ENCODE results near the gene CCDC179. TPM values are rescaled to one million over a fixed set of nuclear protein-coding genes. Genes with fewer than 3 reads are reported as not detected.

CCDC179 gene
- total and polyA plus RNA-seq, 10 of the 15 experiments (the other 5 are each of a cell fraction or from before 2014, with no cell fraction given): 0.16 TPM; not detected in 9

- FAIRE-seq (no peak), ATAC-seq (no peak), DNase-seq (ENCODE audit: low read depth, low spot score) (no peak)
- in situ Hi-C loops (cut with MboI) (no loop called here), intact Hi-C loops (cut with micrococcal nuclease; ENCODE audit: unreplicated experiment) (no loop called here)
- H3K27ac ChIP-seq (ENCODE audit: control insufficient read depth, insufficient read depth): no peak overlapping the region
- ChIA-PET POLR2A (no interaction called here), CTCF (no interaction called here), SMC1A (ENCODE audit: uncharacterized antibody, unreplicated experiment) (interaction anchor here (0.6 kb wide), 1 partner anchor 499 kb away, joined by 3 read pairs; no protein-coding TSS in a partner anchor), RAD21 (ENCODE audit: unreplicated experiment) (no interaction called here)
- H3K4me3 ChIP-seq: no peak overlapping the region
- H3K4me1 ChIP-seq (ENCODE audit: control insufficient read depth, insufficient read depth, low read length): no peaks in the 10 kb centered on the region
- H3K9me3 ChIP-seq (replicated peaks; ENCODE audit: control insufficient read depth, insufficient read depth, low read length): no peaks in the 10 kb centered on the region
- H3K4me2 ChIP-seq (ENCODE audit: control insufficient read depth, insufficient read depth): no peak overlapping the region
- no peak overlapping the region for H3K9ac ChIP-seq (ENCODE audit: control insufficient read depth, insufficient read depth, low read length)
- peaks cover 13% of the 10 kb centered on the region for H3K79me2 ChIP-seq (ENCODE audit: control insufficient read depth, insufficient read depth, low read length)
- H2AFZ ChIP-seq (ENCODE audit: control insufficient read depth, low read depth, low read length): no peak overlapping the region
- TF ChIP-seq ZZZ3 (IDR thresholded peaks at IDR 0.05; ENCODE audit: control insufficient read depth, insufficient read length, low read depth) (no peak), SMAD5 (IDR thresholded peaks at IDR 0.05; ENCODE audit: low read depth) (no peak), RB1 (IDR thresholded peaks at IDR 0.05; ENCODE audit: borderline replicate concordance) (no peak), FOS (IDR thresholded peaks at IDR 0.05; ENCODE audit: borderline replicate concordance, extremely low read depth, insufficient read length) (no peak), NFXL1 (IDR thresholded peaks at IDR 0.05; ENCODE audit: borderline replicate concordance) (no peak), RAD51 (IDR thresholded peaks at IDR 0.05) (no peak), BHLHE40 (IDR thresholded peaks at IDR 0.05; ENCODE audit: borderline replicate concordance in 1 of 2, low read depth in 2 of 2, low read length in 1 of 2) (no peak), RAD21 (IDR thresholded peaks at IDR 0.05; ENCODE audit: insufficient read depth, low read depth, low read length) (no peak)
- TF ChIP-seq, protein P1, sequence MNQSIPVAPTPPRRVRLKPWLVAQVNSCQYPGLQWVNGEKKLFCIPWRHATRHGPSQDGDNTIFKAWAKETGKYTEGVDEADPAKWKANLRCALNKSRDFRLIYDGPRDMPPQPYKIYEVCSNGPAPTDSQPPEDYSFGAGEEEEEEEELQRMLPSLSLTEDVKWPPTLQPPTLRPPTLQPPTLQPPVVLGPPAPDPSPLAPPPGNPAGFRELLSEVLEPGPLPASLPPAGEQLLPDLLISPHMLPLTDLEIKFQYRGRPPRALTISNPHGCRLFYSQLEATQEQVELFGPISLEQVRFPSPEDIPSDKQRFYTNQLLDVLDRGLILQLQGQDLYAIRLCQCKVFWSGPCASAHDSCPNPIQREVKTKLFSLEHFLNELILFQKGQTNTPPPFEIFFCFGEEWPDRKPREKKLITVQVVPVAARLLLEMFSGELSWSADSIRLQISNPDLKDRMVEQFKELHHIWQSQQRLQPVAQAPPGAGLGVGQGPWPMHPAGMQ (IDR thresholded peaks at IDR 0.05; ENCODE audit: borderline replicate concordance): no peak
- TF ChIP-seq, protein P2, sequence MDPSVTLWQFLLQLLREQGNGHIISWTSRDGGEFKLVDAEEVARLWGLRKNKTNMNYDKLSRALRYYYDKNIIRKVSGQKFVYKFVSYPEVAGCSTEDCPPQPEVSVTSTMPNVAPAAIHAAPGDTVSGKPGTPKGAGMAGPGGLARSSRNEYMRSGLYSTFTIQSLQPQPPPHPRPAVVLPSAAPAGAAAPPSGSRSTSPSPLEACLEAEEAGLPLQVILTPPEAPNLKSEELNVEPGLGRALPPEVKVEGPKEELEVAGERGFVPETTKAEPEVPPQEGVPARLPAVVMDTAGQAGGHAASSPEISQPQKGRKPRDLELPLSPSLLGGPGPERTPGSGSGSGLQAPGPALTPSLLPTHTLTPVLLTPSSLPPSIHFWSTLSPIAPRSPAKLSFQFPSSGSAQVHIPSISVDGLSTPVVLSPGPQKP (IDR thresholded peaks at IDR 0.05; ENCODE audit: low read depth, low read length): no peak
- TF ChIP-seq, protein P3, sequence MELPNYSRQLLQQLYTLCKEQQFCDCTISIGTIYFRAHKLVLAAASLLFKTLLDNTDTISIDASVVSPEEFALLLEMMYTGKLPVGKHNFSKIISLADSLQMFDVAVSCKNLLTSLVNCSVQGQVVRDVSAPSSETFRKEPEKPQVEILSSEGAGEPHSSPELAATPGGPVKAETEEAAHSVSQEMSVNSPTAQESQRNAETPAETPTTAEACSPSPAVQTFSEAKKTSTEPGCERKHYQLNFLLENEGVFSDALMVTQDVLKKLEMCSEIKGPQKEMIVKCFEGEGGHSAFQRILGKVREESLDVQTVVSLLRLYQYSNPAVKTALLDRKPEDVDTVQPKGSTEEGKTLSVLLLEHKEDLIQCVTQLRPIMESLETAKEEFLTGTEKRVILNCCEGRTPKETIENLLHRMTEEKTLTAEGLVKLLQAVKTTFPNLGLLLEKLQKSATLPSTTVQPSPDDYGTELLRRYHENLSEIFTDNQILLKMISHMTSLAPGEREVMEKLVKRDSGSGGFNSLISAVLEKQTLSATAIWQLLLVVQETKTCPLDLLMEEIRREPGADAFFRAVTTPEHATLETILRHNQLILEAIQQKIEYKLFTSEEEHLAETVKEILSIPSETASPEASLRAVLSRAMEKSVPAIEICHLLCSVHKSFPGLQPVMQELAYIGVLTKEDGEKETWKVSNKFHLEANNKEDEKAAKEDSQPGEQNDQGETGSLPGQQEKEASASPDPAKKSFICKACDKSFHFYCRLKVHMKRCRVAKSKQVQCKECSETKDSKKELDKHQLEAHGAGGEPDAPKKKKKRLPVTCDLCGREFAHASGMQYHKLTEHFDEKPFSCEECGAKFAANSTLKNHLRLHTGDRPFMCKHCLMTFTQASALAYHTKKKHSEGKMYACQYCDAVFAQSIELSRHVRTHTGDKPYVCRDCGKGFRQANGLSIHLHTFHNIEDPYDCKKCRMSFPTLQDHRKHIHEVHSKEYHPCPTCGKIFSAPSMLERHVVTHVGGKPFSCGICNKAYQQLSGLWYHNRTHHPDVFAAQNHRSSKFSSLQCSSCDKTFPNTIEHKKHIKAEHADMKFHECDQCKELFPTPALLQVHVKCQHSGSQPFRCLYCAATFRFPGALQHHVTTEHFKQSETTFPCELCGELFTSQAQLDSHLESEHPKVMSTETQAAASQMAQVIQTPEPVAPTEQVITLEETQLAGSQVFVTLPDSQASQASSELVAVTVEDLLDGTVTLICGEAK (IDR thresholded peaks at IDR 0.05; ENCODE audit: borderline replicate concordance): no peak
- BruUV-seq (replicated peaks): no TSS peak
- 67% methylated on average over 3 of the region's 3 CpGs for WGBS (ENCODE audit: insufficient coverage, insufficient replicate concordance, low lambda C conversion rate, missing lambda C conversion rate)
- H3K36me3 ChIP-seq (ENCODE audit: control insufficient read depth in 2 of 2, insufficient read depth in 2 of 2, low read length in 1 of 2): no peaks in the 10 kb centered on the region
- no peaks in the 10 kb centered on the region for H4K20me1 ChIP-seq (ENCODE audit: control insufficient read depth, insufficient read depth)
- no peaks in the 10 kb centered on the region for H3K27me3 ChIP-seq (replicated peaks in 1 of 2; ENCODE audit: control insufficient read depth in 2 of 2, insufficient read depth in 2 of 2, low read length in 1 of 2)
These were observed 27.8 kb downstream of the CCDC179 start for GRCh38 chr11:22832315-22833015.
